Astrocyte (in vitro differentiated cells and primary cell): ENCODE results near the gene FMC1. TPM values are rescaled to one million over a fixed set of nuclear protein-coding genes. Genes with fewer than 3 reads are reported as not detected.

Source experiments
- DNase-seq: peaks from one replicate; pipeline ENCODE4 v3.0.0-alpha.2; 2010; ENCODE audit warnings: low read depth
- FAIRE-seq: peaks from 2 replicates; lab custom pipeline; 2011; peaks lifted over from hg19 to GRCh38; lab: Jason Lieb, UNC
- H2AFZ ChIP-seq: 2 replicates; pipeline ENCODE4 v1.6.0; 2012; ENCODE audit warnings: low read depth, low read length, inconsistent platforms
- H3K27ac ChIP-seq: 2 replicates; pipeline ENCODE4 v1.5.1; 2011; ENCODE audit warnings: low read depth, low read length, inconsistent platforms
- H3K27me3 ChIP-seq: 2 replicates; pipeline ENCODE4 v1.6.0; 2011; ENCODE audit warnings: low read length, inconsistent platforms; ENCODE audit not compliant: insufficient read depth
- H3K36me3 ChIP-seq: 2 replicates; pipeline ENCODE4 v1.5.1; 2011; ENCODE audit warnings: low read length, inconsistent platforms; ENCODE audit not compliant: insufficient read depth
- H3K4me1 ChIP-seq: 2 replicates; pipeline ENCODE4 v1.5.1; 2011; ENCODE audit warnings: low read length, inconsistent platforms; ENCODE audit not compliant: insufficient read depth
- H3K4me2 ChIP-seq: 2 replicates; pipeline ENCODE4 v1.6.0; 2012; ENCODE audit warnings: low read length, inconsistent platforms
- H3K4me3 ChIP-seq: 2 replicates; pipeline ENCODE4 v1.5.1; 2011; ENCODE audit warnings: low read depth, mild to moderate bottlenecking, low read length, inconsistent platforms; ENCODE audit not compliant: insufficient read depth
- H3K79me2 ChIP-seq: 2 replicates; pipeline ENCODE4 v1.6.0; 2012; ENCODE audit warnings: mild to moderate bottlenecking, low read length, inconsistent platforms; ENCODE audit not compliant: insufficient read depth
- H3K9ac ChIP-seq: 2 replicates; pipeline ENCODE4 v1.6.0; 2012; ENCODE audit warnings: mild to moderate bottlenecking, low read length, inconsistent platforms
- H3K9me3 ChIP-seq: 2 replicates; pipeline ENCODE4 v1.5.1; 2012; ENCODE audit warnings: low read depth, mild to moderate bottlenecking, low read length, inconsistent platforms; ENCODE audit not compliant: insufficient read depth
- H4K20me1 ChIP-seq: 2 replicates; pipeline ENCODE4 v1.6.0; 2012; ENCODE audit warnings: low read length, inconsistent platforms; ENCODE audit not compliant: insufficient read depth
- H3K27ac Mint-ChIP-seq: one replicate; pipeline ENCODE4 v1.8.0; 2021; ENCODE audit warnings: mild to moderate bottlenecking, mixed read lengths; ENCODE audit not compliant: unreplicated experiment
- H3K27me3 Mint-ChIP-seq: one replicate; pipeline ENCODE4 v1.8.0; 2021; ENCODE audit warnings: low read depth, mixed read lengths; ENCODE audit not compliant: unreplicated experiment
- H3K36me3 Mint-ChIP-seq: one replicate; pipeline ENCODE4 v1.8.0; 2021; ENCODE audit warnings: low read depth, mixed read lengths; ENCODE audit not compliant: unreplicated experiment
- H3K4me1 Mint-ChIP-seq: one replicate; pipeline ENCODE4 v1.8.0; 2021; ENCODE audit warnings: low read depth, mixed read lengths; ENCODE audit not compliant: unreplicated experiment
- H3K4me3 Mint-ChIP-seq: one replicate; pipeline ENCODE4 v1.8.0; 2021; ENCODE audit warnings: mild to moderate bottlenecking, moderate library complexity, mixed read lengths; ENCODE audit not compliant: unreplicated experiment
- H3K9me3 Mint-ChIP-seq: one replicate; pipeline ENCODE4 v1.8.0; 2021; ENCODE audit warnings: mild to moderate bottlenecking, mixed read lengths; ENCODE audit not compliant: unreplicated experiment
- CTCF ChIP-seq: IDR thresholded peaks from 2 replicates; pipeline ENCODE4 v1.5.1; 2011; ENCODE audit warnings: low read depth, mild to moderate bottlenecking, inconsistent platforms, low read length, moderate library complexity; ENCODE audit not compliant: insufficient read depth
- EZH2 ChIP-seq: IDR thresholded peaks from 2 replicates; pipeline ENCODE4 v1.6.1; 2012; ENCODE audit warnings: mild to moderate bottlenecking, low read length, inconsistent platforms; ENCODE audit not compliant: insufficient read depth
- total RNA-seq: library from RNA; stranded (reverse); gene quantifications from 2 replicates; pipeline ENCODE4 v1.2.1, GENCODE V29; 2021

The FMC1 gene
- total RNA-seq, 1 donor from 2014 or later = 8.4 TPM

GRCh38 chr7:139358541-139359365 lies 17.6 kb downstream of the FMC1 start:
- no peak for DNase-seq
- peak overlapping the region; percentile 97 for H3K27ac Mint-ChIP-seq
- H3K27ac ChIP-seq = peak overlapping the region; percentile 99
- H2AFZ ChIP-seq = peak overlapping the region; percentile 95
- H3K79me2 ChIP-seq = peaks cover 40% of the 10 kb centered on the region
- no peaks in the 10 kb centered on the region for H3K27me3 Mint-ChIP-seq
- no peak for FAIRE-seq
- H4K20me1 ChIP-seq = peaks cover 28% of the 10 kb centered on the region
- H3K9ac ChIP-seq = peak overlapping the region; percentile 93
- no peaks in the 10 kb centered on the region for H3K27me3 ChIP-seq
- no peaks in the 10 kb centered on the region for H3K9me3 Mint-ChIP-seq
- no peak for TF ChIP-seq CTCF
- TF ChIP-seq EZH2 = no peak
- no peaks in the 10 kb centered on the region for H3K36me3 Mint-ChIP-seq
- H3K4me2 ChIP-seq = peak overlapping the region; percentile 88
- H3K4me1 ChIP-seq = peaks cover 4% of the 10 kb centered on the region
- H3K4me1 Mint-ChIP-seq = peaks cover 8% of the 10 kb centered on the region
- H3K4me3 Mint-ChIP-seq = peak overlapping the region; percentile 95
- H3K9me3 ChIP-seq = no peaks in the 10 kb centered on the region
- peaks cover 3% of the 10 kb centered on the region for H3K36me3 ChIP-seq
- peak overlapping the region; percentile 84 for H3K4me3 ChIP-seq

GRCh38 chr7:139359366-139360209 lies 18.5 kb downstream of the FMC1 start, which contains the start of gene LUC7L2:
LUC7L2 (plus strand) TSS chr7:139359894; CDS start chr7:139360262, 368 bp downstream.
- H3K27me3 Mint-ChIP-seq = no peaks in the 10 kb centered on the region

More at GRCh38 chr7:139359366-139360209, 18.5 kb downstream of the FMC1 start, which contains the start of gene LUC7L2:
- Mint-ChIP-seq H3K36me3 (no peaks in the 10 kb centered on the region), H3K9me3 (no peaks in the 10 kb centered on the region), H3K4me1 (peaks cover 8% of the 10 kb centered on the region), H3K27ac (peak within 1 kb of the TSS; percentile 97), H3K4me3 (peak within 1 kb of the TSS; percentile 95)
- no peaks in the 10 kb centered on the region for H3K27me3 ChIP-seq
- H3K79me2 ChIP-seq = peaks cover 48% of the 10 kb centered on the region
- H3K4me1 ChIP-seq = peaks cover 4% of the 10 kb centered on the region
- H3K9me3 ChIP-seq = no peaks in the 10 kb centered on the region
- peak within 1 kb of the TSS; percentile 95 for H2AFZ ChIP-seq
- peak within 1 kb of the TSS; percentile 93 for H3K9ac ChIP-seq
- no peak for TF ChIP-seq EZH2
- TF ChIP-seq CTCF = no peak
- H4K20me1 ChIP-seq = peaks cover 34% of the 10 kb centered on the region
- peak within 1 kb of the TSS; percentile 84 for H3K4me3 ChIP-seq
- FAIRE-seq (no peak), DNase-seq (peak; percentile 93)
- peaks cover 3% of the 10 kb centered on the region for H3K36me3 ChIP-seq
- H3K4me2 ChIP-seq = peak within 1 kb of the TSS; percentile 88
- H3K27ac ChIP-seq = peak within 1 kb of the TSS; percentile 99
